Esophagus squamous epithelium (tissue), 5 donors: ENCODE data around the gene SNAPC4. TPM values are rescaled to one million over a fixed set of nuclear protein-coding genes. Genes with fewer than 3 reads are reported as not detected.

Experiments
- DNase-seq: peaks from one replicate; lab custom pipeline; 2025; lab: John Stamatoyannopoulos, UW
- H3K27ac ChIP-seq, 4 donors: fragments of 200-600 bp; sonication (generic); one replicate each; pipeline ENCODE4 v1.5.1; 2016 to 2019; ENCODE audit warnings: mild to moderate bottlenecking in 1 of 4
- H3K27me3 ChIP-seq, 4 donors: fragments of 200-600 bp; sonication (generic); 1 replicate in 3 of 4; 2 replicates in 1 of 4; pipeline versions ENCODE4 v1.5.1 to v1.6.0; 2017 to 2021; ENCODE audit warnings: antibody characterized with exemption in 1 of 4
- H3K36me3 ChIP-seq, 3 donors: fragments of 200-600 bp; sonication (generic); one replicate each; pipeline ENCODE4 v1.5.1; 2016 to 2019
- H3K4me1 ChIP-seq, 3 donors: fragments of 200-600 bp; sonication (generic); one replicate each; pipeline ENCODE4 v1.5.1; 2017 to 2019
- H3K4me3 ChIP-seq, 4 donors: fragments of 200-600 bp; sonication (generic); 1 replicate in 3 of 4; 2 replicates in 1 of 4; pipeline ENCODE4 v1.5.1; 2016 to 2019; ENCODE audit warnings: mild to moderate bottlenecking in 2 of 4, moderate library complexity in 1 of 4
- H3K9me3 ChIP-seq, 3 donors: fragments of 200-600 bp; sonication (generic); one replicate each; pipeline ENCODE4 v1.5.1; 2016 to 2019
- POLR2A ChIP-seq, 4 donors: fragments of 450-650 bp; IDR thresholded peaks; one replicate each; pipeline ENCODE4 v1.6.1; 2017; ENCODE audit warnings: antibody characterized with exemption in 4 of 4, mild to moderate bottlenecking in 4 of 4, moderate library complexity in 3 of 4
- WGBS, 2 donors: methylation state at CpG; one replicate each; pipeline ENCODE4 v1.1.5; 2018; 5-methylcytosine and 5-hydroxymethylcytosine counted together
- intact Hi-C: fragments of 100-400 bp; cut with DNase I; formaldehyde crosslinking; loops from one replicate; pipeline ENCODE4 v1.15.0; 2022
- total RNA-seq, 4 donors: library from RNA; depleted of rRNA; stranded (reverse); fragments of >200 nt; gene quantifications; one replicate each; pipeline ENCODE4 v1.1.0, GENCODE V29; 2016
- TF ChIP-seq, protein P1 (sequence below), 6 experiments: fragments of 450-650 bp in 4 of 6; fragments of 200-600 bp in 2 of 6; sonication (generic) in 2 of 6; IDR thresholded peaks; one replicate each; pipeline ENCODE4 v1.5.1; 2016 to 2019; ENCODE audit warnings: antibody characterized with exemption in 6 of 6, mild to moderate bottlenecking in 4 of 6, moderate library complexity in 4 of 6
- donor health status: DM: yes; HTN: yes; CAD: no.

Gene SNAPC4
- total RNA-seq, 4 donors from 2014 or later, result 2.6 to 5.1 (median 4.5) TPM

DNA sequence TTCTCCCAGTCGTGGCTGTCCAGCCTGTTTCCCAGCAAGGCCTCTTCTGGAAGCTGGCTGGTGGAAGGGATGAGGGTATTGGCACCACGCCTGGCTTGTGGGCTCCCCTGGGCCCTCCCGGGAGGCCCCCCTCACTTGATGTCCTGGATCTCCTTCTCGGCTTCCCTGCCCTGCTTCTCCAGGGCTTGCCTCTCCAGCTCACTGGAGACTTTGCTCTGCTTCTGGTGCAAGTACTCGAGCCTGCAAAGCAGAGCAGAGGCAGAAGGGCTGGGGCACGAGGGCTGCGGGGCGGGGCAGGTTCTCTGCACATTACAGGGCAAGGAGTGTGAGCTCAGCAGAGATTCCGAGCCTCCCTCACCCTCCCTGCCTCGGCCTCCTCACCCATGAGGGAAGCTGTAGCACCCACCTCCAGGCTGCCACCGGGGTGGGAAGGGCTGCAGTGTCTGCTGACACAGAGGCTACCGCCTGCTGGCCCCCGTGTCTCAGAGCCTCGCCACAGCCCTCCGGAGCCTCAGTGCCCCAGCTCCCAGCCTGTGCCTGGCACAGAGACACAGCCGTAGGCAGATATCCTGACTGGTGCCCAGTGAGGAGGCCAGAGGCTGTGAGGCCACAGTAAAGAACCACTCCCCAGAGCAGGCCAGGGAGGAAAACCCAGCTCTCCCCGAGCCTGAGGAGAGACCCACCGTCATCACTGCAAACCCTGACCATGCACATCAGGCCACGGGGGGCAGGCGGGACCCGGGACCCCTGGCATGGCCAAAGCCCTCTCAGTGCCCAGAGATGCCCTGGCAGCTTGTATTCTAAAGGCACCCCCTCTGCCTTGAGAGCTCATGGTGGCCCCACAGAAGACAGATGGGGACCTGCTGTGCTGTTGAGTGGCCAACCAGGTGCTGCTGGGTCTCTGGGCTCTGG, 7.2 kb downstream of the SNAPC4 start:
- Histone ChIP-seq H3K27ac (no peak overlapping the region), H3K27me3 (no peaks in the 10 kb centered on the region), H3K4me1 (no peaks in the 10 kb centered on the region), H3K36me3 (peaks cover 23 to 99% (median 51%) of the 10 kb centered on the region in 3 donors), H3K9me3 (no peaks in the 10 kb centered on the region), H3K4me3 (no peak overlapping the region)
- intact Hi-C loops, result no loop called here
- no peak for DNase-seq
- TF ChIP-seq, protein P1, sequence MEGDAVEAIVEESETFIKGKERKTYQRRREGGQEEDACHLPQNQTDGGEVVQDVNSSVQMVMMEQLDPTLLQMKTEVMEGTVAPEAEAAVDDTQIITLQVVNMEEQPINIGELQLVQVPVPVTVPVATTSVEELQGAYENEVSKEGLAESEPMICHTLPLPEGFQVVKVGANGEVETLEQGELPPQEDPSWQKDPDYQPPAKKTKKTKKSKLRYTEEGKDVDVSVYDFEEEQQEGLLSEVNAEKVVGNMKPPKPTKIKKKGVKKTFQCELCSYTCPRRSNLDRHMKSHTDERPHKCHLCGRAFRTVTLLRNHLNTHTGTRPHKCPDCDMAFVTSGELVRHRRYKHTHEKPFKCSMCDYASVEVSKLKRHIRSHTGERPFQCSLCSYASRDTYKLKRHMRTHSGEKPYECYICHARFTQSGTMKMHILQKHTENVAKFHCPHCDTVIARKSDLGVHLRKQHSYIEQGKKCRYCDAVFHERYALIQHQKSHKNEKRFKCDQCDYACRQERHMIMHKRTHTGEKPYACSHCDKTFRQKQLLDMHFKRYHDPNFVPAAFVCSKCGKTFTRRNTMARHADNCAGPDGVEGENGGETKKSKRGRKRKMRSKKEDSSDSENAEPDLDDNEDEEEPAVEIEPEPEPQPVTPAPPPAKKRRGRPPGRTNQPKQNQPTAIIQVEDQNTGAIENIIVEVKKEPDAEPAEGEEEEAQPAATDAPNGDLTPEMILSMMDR (IDR thresholded peaks at IDR 0.05), result no peak
- TF ChIP-seq POLR2A (IDR thresholded peaks at IDR 0.05), result no peak
- WGBS, 2 donors, result 76 to 92% methylated on average over 4 to 5 of the region's 21 CpGs

DNA sequence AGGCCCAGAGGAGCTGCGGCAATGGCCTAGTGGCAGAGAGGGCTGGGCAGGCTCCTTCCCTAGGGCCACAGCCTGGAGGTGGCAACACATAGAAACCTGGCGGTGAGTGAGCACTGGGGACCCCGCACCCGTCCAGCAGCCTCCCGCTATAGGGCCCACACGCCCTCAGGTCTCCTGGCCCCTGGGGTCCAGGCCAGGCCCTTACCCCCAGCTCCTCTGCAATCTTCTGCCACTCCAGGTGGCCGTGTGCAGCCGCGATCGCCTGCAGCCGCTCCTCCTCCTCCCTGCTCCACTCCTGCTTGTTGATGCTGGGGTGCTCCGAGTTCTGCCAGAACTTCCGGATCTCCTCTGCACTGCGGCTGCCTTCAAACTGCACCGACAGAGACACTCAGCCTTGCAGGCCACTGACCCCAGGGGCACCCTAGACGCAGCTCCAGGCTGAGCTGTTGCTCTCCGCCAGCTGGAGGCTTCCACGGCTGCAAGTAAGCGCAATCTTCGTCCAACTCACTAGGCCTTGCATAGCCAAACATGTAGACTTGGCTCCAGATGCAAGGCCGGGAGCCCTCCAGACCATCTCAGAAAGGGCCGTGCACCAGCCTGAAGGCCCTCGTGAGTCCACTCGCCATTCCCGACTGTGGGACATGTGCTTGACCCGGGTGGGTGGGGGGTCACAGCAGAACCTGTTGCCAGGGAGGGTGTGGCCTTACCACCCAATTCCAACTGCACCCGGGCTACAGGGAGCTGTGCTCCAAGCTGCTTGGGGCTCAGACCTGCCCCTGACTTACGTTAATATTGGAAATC, 8.0 kb downstream of the SNAPC4 start:
- Histone ChIP-seq H3K9me3 (no peaks in the 10 kb centered on the region), H3K36me3 (peaks cover 29 to 99% (median 55%) of the 10 kb centered on the region in 3 donors), H3K27ac (no peak overlapping the region), H3K27me3 (no peaks in the 10 kb centered on the region), H3K4me3 (no peak overlapping the region), H3K4me1 (no peaks in the 10 kb centered on the region)
- no peak for TF ChIP-seq POLR2A (IDR thresholded peaks at IDR 0.05)
- TF ChIP-seq, protein P1 (IDR thresholded peaks at IDR 0.05), result no peak
- no peak for DNase-seq
- intact Hi-C loops, result no loop called here
- WGBS, 2 donors, result 90 to 92% methylated on average over 20 to 21 of the region's 28 CpGs

DNA sequence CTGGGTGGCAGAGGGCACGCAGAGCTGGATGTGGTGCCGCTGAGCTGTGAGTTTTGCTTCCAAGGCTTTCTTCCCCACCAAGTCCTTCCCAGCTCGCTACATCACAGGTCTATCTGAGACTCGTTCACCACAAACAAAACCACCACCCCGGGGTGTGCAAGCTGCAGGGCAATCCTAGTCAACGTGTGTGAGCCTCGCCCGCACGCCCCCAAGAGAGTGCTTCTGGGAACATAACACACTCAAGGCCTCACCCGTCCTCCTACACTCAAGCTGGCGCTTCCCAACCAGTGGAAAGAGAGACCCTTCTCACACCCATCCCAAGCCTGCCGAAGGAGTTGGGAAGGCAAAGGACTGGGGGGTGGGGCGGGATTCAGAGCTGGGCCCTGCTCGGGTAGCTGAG, 10.6 kb downstream of the SNAPC4 start:
- TF ChIP-seq, protein P1 (IDR thresholded peaks at IDR 0.05), result no peak
- no peak for TF ChIP-seq POLR2A (IDR thresholded peaks at IDR 0.05)
- intact Hi-C loops, result no loop called here
- Histone ChIP-seq H3K27me3 (no peaks in the 10 kb centered on the region), H3K4me1 (no peaks in the 10 kb centered on the region), H3K9me3 (no peaks in the 10 kb centered on the region), H3K36me3 (peaks cover 20 to 99% (median 37%) of the 10 kb centered on the region in 3 donors), H3K27ac (no peak overlapping the region), H3K4me3 (no peak overlapping the region)
- DNase-seq, result no peak
- 88 to 100% methylated on average over 1 to 6 of the region's 14 CpGs for WGBS, 2 donors

DNA sequence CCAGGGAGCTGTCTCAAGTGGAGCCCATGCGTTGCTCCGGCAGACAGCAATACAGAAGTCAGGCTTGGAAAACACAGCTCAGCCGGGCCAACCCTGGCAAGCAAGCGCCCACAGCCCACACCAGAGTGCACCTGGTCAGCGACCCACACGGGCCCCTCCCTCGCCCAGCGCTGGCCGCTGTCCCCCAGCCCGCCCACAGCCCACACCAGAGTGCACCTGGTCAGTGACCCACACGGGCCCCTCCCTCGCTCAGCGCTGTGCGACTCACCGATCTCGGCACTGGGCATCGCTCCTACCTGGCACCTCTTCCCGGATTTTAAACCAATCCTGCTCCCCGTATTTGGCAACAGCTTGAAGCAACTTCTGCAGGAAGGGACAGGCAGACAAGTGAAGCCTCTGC, 12.8 kb downstream of the SNAPC4 start:
- DNase-seq, result no peak
- TF ChIP-seq, protein P1 (IDR thresholded peaks at IDR 0.05), result no peak
- no peak for TF ChIP-seq POLR2A (IDR thresholded peaks at IDR 0.05)
- intact Hi-C loops, result no loop called here
- Histone ChIP-seq H3K27me3 (no peaks in the 10 kb centered on the region), H3K4me1 (no peaks in the 10 kb centered on the region), H3K36me3 (peaks cover 8 to 99% (median 38%) of the 10 kb centered on the region in 3 donors), H3K27ac (no peak overlapping the region), H3K4me3 (no peak overlapping the region), H3K9me3 (no peaks in the 10 kb centered on the region)
- 88 to 90% methylated on average over 5 to 11 of the region's 19 CpGs for WGBS, 2 donors
